ENCODE data around the gene DEFB114.

- TF ChIP-seq CTCF (IDR thresholded peaks at IDR 0.05) (no peak), ZFX (IDR thresholded peaks at IDR 0.05; ENCODE audit: borderline replicate concordance) (no peak)
These were observed 44.7 kb downstream of the DEFB114 start for GRCh38 chr6:49919261-49919660.
